ENCODE data around the gene MRAS. TPM values are rescaled to one million over a fixed set of nuclear protein-coding genes. Genes with fewer than 3 reads are reported as not detected.

The MRAS gene
- total and polyA plus RNA-seq, 2 of the 13 experiments (the other 11 are each of a cell fraction or from before 2014, with no cell fraction given): 8.8 to 36.2 TPM

GRCh38 chr3:138347960-138348753, at the start of gene MRAS (continued):
- TF ChIP-seq ARID4A (CRISPR knock-in tag; IDR thresholded peaks at IDR 0.05; ENCODE audit: borderline replicate concordance) (0 out of 2 replicates have a peak, but pooled peaks have one; percentile 62), ZNF557 (CRISPR knock-in tag; IDR thresholded peaks at IDR 0.05) (no peak), ZNF251 (CRISPR knock-in tag; IDR thresholded peaks at IDR 0.05) (no peak), TFE3 (CRISPR knock-in tag; IDR thresholded peaks at IDR 0.05) (no peak), MYPOP (CRISPR knock-in tag; IDR thresholded peaks at IDR 0.05) (peak; percentile 88; the same call in 1 of the 2 replicates), ZNF142 (CRISPR knock-in tag; IDR thresholded peaks at IDR 0.05) (peak; percentile 93), GATAD2A (CRISPR knock-in tag; IDR thresholded peaks at IDR 0.05) (no peak), ZNF225 (CRISPR knock-in tag; IDR thresholded peaks at IDR 0.05) (peak; percentile 36; the same call in 1 of the 2 replicates), KDM5B (CRISPR knock-in tag; IDR thresholded peaks at IDR 0.05; ENCODE audit: borderline replicate concordance) (peak; percentile 71), NFIC (IDR thresholded peaks at IDR 0.05; ENCODE audit: low read length) (no peak), MLLT10 (CRISPR knock-in tag; IDR thresholded peaks at IDR 0.05) (no peak), DNMT3B (CRISPR knock-in tag; conservative IDR thresholded peaks at IDR 0.05) (no peak), ZNF652 (CRISPR knock-in tag; IDR thresholded peaks at IDR 0.05; ENCODE audit: borderline replicate concordance, low read depth) (no peak), HBP1 (CRISPR knock-in tag; IDR thresholded peaks at IDR 0.05; ENCODE audit: low read depth) (no peak)
